Suprapubic skin (tissue), 4 donors: Measurements from ENCODE around the gene MAEA.

ENCODE experiments used
- EP300 ChIP-seq: sonication (generic); formaldehyde crosslinking; IDR thresholded peaks from one replicate; pipeline ENCODE4 v1.6.1; 2017; ENCODE audit warnings: antibody characterized with exemption
- POLR2AphosphoS5 ChIP-seq, 3 donors: sonication (generic); formaldehyde crosslinking; IDR thresholded peaks; one replicate each; pipeline ENCODE4 v1.6.1; 2017; ENCODE audit warnings: antibody characterized with exemption in 3 of 3

DNA sequence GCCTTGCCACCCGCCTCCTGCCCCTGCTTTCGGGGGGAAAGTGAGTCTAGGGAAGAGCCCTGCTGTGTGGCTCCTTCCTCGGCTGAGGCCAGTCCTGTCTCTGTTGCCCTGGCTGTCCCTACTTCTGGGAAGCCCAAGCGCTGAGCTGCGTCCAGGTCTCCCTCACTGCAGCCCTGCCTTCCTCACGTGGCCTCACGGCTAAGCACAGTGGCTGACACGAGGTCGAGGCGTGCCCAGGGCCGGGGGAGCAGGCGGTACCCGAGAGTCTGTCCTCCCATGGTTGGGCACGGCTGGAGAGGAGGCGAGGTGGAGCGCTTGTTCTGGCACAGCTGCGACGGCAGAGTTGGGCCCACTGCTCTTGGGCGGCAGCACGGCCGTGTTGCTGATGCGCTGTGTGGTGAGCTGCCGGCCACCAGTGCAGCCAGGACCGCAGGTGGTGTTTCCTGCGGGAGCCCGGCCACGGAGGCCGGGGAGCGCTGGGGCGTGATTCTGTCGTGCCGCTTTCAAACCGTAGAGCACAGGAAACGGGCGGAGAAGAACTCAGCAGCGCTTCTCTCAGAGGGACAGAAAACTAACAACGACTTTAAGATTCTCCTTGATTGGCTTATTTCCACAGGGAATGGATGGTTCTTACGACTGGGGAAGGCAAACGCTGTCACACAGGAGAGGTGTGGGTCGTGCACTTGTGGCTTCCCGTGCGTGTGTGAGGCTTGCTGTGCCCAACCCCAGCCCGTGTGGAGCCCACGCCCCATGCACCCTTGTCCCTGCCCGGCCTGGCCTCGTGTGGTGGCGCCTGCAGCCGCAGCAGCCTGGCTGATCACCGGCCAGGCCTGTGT lies 21.3 kb downstream of the MAEA start:
- no peak for TF ChIP-seq POLR2AphosphoS5 (IDR thresholded peaks at IDR 0.05)
- TF ChIP-seq EP300: no peak
